Endothelial cell of umbilical vein (primary cell): ENCODE measurements around the gene GIMAP6.
"Not testable (repeated sequence)": the region's sequence is repeated elsewhere in the genome, so short reads cannot be mapped to it uniquely, and the experiment has no call there.

Experiments used
- EZH2 ChIP-seq: IDR thresholded peaks from 2 replicates; pipeline ENCODE4 v1.6.1; 2012; ENCODE audit warnings: borderline replicate concordance, low read depth, mild to moderate bottlenecking, moderate library complexity, low read length, inconsistent platforms; ENCODE audit not compliant: severe bottlenecking
- FOS ChIP-seq: IDR thresholded peaks from 2 replicates; pipeline ENCODE4 v1.6.1; 2011; ENCODE audit warnings: mild to moderate bottlenecking, low read length, moderate library complexity, borderline replicate concordance; ENCODE audit not compliant: insufficient read depth
- GATA2 ChIP-seq: IDR thresholded peaks from 2 replicates; pipeline ENCODE4 v1.7.0; 2011; ENCODE audit warnings: low read depth, mild to moderate bottlenecking, moderate library complexity, mixed read lengths, low read length; ENCODE audit not compliant: insufficient read length, insufficient read depth
- POLR2A ChIP-seq: IDR thresholded peaks from 2 replicates; pipeline ENCODE4 v1.6.1; 2012; ENCODE audit warnings: low read depth, mild to moderate bottlenecking, control low read depth, low read length
- POLR2AphosphoS5 ChIP-seq: IDR thresholded peaks from 2 replicates; pipeline ENCODE4 v1.6.1; 2012; ENCODE audit warnings: low read depth, mild to moderate bottlenecking, control low read depth, low read length, moderate library complexity; ENCODE audit not compliant: insufficient read depth
- TF ChIP-seq, protein P1 (sequence below), 2 donors: IDR thresholded peaks; 1 replicate in 1 of 2; 2 replicates in 1 of 2; pipeline ENCODE4 v1.5.1; 2011; ENCODE audit warnings: low read length in 2 of 2, mild to moderate bottlenecking in 2 of 2, moderate library complexity in 2 of 2, control low read depth in 1 of 2, inconsistent platforms in 1 of 2, low read depth in 1 of 2; ENCODE audit not compliant: insufficient read depth in 1 of 2; ENCODE audit errors: extremely low read depth in 1 of 2

- TF ChIP-seq EZH2, POLR2A, FOS, GATA2, POLR2AphosphoS5: not testable (repeated sequence)
- TF ChIP-seq, protein P1, sequence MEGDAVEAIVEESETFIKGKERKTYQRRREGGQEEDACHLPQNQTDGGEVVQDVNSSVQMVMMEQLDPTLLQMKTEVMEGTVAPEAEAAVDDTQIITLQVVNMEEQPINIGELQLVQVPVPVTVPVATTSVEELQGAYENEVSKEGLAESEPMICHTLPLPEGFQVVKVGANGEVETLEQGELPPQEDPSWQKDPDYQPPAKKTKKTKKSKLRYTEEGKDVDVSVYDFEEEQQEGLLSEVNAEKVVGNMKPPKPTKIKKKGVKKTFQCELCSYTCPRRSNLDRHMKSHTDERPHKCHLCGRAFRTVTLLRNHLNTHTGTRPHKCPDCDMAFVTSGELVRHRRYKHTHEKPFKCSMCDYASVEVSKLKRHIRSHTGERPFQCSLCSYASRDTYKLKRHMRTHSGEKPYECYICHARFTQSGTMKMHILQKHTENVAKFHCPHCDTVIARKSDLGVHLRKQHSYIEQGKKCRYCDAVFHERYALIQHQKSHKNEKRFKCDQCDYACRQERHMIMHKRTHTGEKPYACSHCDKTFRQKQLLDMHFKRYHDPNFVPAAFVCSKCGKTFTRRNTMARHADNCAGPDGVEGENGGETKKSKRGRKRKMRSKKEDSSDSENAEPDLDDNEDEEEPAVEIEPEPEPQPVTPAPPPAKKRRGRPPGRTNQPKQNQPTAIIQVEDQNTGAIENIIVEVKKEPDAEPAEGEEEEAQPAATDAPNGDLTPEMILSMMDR (IDR thresholded peaks at IDR 0.05; ENCODE audit: extremely low read depth in 1 of 2, insufficient read depth in 1 of 2, low read depth in 1 of 2, low read length in 2 of 2) = not testable (repeated sequence)
Measured at GRCh38 chr7:150603600-150603999, 28.6 kb downstream of the GIMAP6 start.
